HepG2 (cell line): ENCODE data around the gene DLL4. TPM values are rescaled to one million over a fixed set of nuclear protein-coding genes. Genes with fewer than 3 reads are reported as not detected.

ENCODE experiments used
- ADNP ChIP-seq: sonication (generic); formaldehyde crosslinking; IDR thresholded peaks from 2 replicates; pipeline ENCODE4 v1.4.0; 2020; ENCODE audit warnings: missing genetic modification reagents
- ATM ChIP-seq: fragments of 450-650 bp; IDR thresholded peaks from 2 replicates; pipeline ENCODE4 v1.7.1; 2017; ENCODE audit warnings: mild to moderate bottlenecking, borderline replicate concordance
- BATF2 ChIP-seq: sonication (generic); formaldehyde crosslinking; IDR thresholded peaks from 2 replicates; pipeline ENCODE4 v1.8.0; 2022; ENCODE audit warnings: mild to moderate bottlenecking, missing genetic modification reagents, moderate library complexity
- CCDC6 ChIP-seq: sonication (generic); formaldehyde crosslinking; IDR thresholded peaks from 2 replicates; pipeline ENCODE4 v1.8.1; 2022; ENCODE audit warnings: mild to moderate bottlenecking, missing genetic modification reagents, moderate library complexity
- IKZF4 ChIP-seq: sonication (generic); formaldehyde crosslinking; IDR thresholded peaks from 2 replicates; pipeline ENCODE4 v1.5.1; 2020; ENCODE audit warnings: borderline replicate concordance, mild to moderate bottlenecking, low read depth, missing genetic modification reagents; ENCODE audit errors: not compliant biosample characterization
- KLF13 ChIP-seq: sonication (generic); formaldehyde crosslinking; IDR thresholded peaks from 2 replicates; pipeline ENCODE4 v1.4.0; 2020; ENCODE audit warnings: mild to moderate bottlenecking, missing genetic modification reagents
- KMT2A ChIP-seq: sonication (generic); formaldehyde crosslinking; IDR thresholded peaks from 2 replicates; pipeline ENCODE4 v1.4.0; 2020; ENCODE audit warnings: missing genetic modification reagents
- MAF1 ChIP-seq: sonication (generic); formaldehyde crosslinking; IDR thresholded peaks from 2 replicates; pipeline ENCODE4 v1.5.0; 2020; ENCODE audit warnings: missing genetic modification reagents, borderline replicate concordance
- MED1 ChIP-seq: sonication (generic); formaldehyde crosslinking; IDR thresholded peaks from 2 replicates; pipeline ENCODE4 v1.4.0; 2020; ENCODE audit warnings: missing genetic modification reagents
- MXD4 ChIP-seq: IDR thresholded peaks from 2 replicates; pipeline ENCODE4 v1.6.1; 2016; ENCODE audit warnings: mild to moderate bottlenecking, missing biosample characterization, missing genetic modification reagents
- NKX3-1 ChIP-seq: sonication (generic); formaldehyde crosslinking; IDR thresholded peaks from 2 replicates; pipeline ENCODE4 v1.5.0; 2020; ENCODE audit warnings: missing genetic modification reagents
- RBM39 ChIP-seq: fragments of 200-400 bp; formaldehyde crosslinking; IDR thresholded peaks from one replicate; pipeline ENCODE4 v1.6.1; 2018; ENCODE audit warnings: antibody characterized with exemption, mild to moderate bottlenecking, low read depth, low read length; ENCODE audit not compliant: poor library complexity, severe bottlenecking
- REXO4 ChIP-seq: sonication (generic); formaldehyde crosslinking; IDR thresholded peaks from 2 replicates; pipeline ENCODE4 v1.8.0; 2022; ENCODE audit warnings: missing genetic modification reagents, mild to moderate bottlenecking, borderline replicate concordance
- SATB2 ChIP-seq: sonication (generic); formaldehyde crosslinking; IDR thresholded peaks from 2 replicates; pipeline ENCODE4 v1.5.0; 2020; ENCODE audit warnings: missing genetic modification reagents
- TBX2 ChIP-seq: sonication (generic); formaldehyde crosslinking; IDR thresholded peaks from 2 replicates; pipeline ENCODE4 v1.5.0; 2020; ENCODE audit warnings: missing genetic modification reagents, mild to moderate bottlenecking, borderline replicate concordance
- XBP1 ChIP-seq: sonication (generic); formaldehyde crosslinking; IDR thresholded peaks from 2 replicates; pipeline ENCODE4 v1.5.0; 2020; ENCODE audit warnings: missing genetic modification reagents
- ZBTB7B ChIP-seq: sonication (generic); formaldehyde crosslinking; IDR thresholded peaks from 2 replicates; pipeline ENCODE4 v1.4.0; 2020; ENCODE audit warnings: missing genetic modification reagents
- ZMYM2 ChIP-seq: sonication (generic); formaldehyde crosslinking; IDR thresholded peaks from 2 replicates; pipeline ENCODE4 v1.8.0; 2022; ENCODE audit warnings: mild to moderate bottlenecking, missing genetic modification reagents
- ZNF143 ChIP-seq: sonication (generic); formaldehyde crosslinking; IDR thresholded peaks from 2 replicates; pipeline ENCODE4 v1.4.0; 2020; ENCODE audit warnings: missing genetic modification reagents
- ZNF230 ChIP-seq: sonication (generic); formaldehyde crosslinking; IDR thresholded peaks from 2 replicates; pipeline ENCODE4 v1.4.0; 2020; ENCODE audit warnings: mild to moderate bottlenecking, missing genetic modification reagents
- ZNF292 ChIP-seq: sonication (generic); formaldehyde crosslinking; IDR thresholded peaks from 2 replicates; pipeline ENCODE4 v1.8.1; 2022; ENCODE audit warnings: mild to moderate bottlenecking, low read depth, missing genetic modification reagents, borderline replicate concordance
- ZNF337 ChIP-seq: sonication (generic); formaldehyde crosslinking; IDR thresholded peaks from 2 replicates; pipeline ENCODE4 v1.5.1; 2020; ENCODE audit warnings: missing genetic modification reagents, low read depth, mild to moderate bottlenecking, borderline replicate concordance
- ZNF414 ChIP-seq: sonication (generic); formaldehyde crosslinking; IDR thresholded peaks from 2 replicates; pipeline ENCODE4 v1.5.0; 2020; ENCODE audit warnings: missing genetic modification reagents
- ZNF557 ChIP-seq: sonication (generic); formaldehyde crosslinking; IDR thresholded peaks from 2 replicates; pipeline ENCODE4 v1.4.0; 2020; ENCODE audit warnings: missing genetic modification reagents
- ZNF607 ChIP-seq: sonication (generic); formaldehyde crosslinking; IDR thresholded peaks from 2 replicates; pipeline ENCODE4 v1.5.1; 2020; ENCODE audit warnings: missing genetic modification reagents, mild to moderate bottlenecking, borderline replicate concordance
- ZNF773 ChIP-seq: sonication (generic); formaldehyde crosslinking; IDR thresholded peaks from 2 replicates; pipeline ENCODE4 v1.4.0; 2020; ENCODE audit warnings: missing genetic modification reagents, borderline replicate concordance
- ZNF816 ChIP-seq: sonication (generic); formaldehyde crosslinking; IDR thresholded peaks from 2 replicates; pipeline ENCODE4 v1.8.0; 2022; ENCODE audit warnings: missing genetic modification reagents, mild to moderate bottlenecking, borderline replicate concordance
- ZSCAN9 ChIP-seq: IDR thresholded peaks from 2 replicates; pipeline ENCODE4 v1.6.1; 2016; ENCODE audit warnings: borderline replicate concordance
- ZUFSP ChIP-seq: sonication (generic); formaldehyde crosslinking; IDR thresholded peaks from 2 replicates; pipeline ENCODE4 v1.9.0; 2021; ENCODE audit warnings: missing genetic modification reagents, mild to moderate bottlenecking, borderline replicate concordance
- polyA plus RNA-seq, 8 experiments: library from polyadenylated mRNA; depleted of rRNA in 3 of 8; stranded (reverse) in 7 of 8; unstranded in 1 of 8; fragments of >200 nt; fragmentation: Illumina TruSeq in 4 of 8; extraction: Trizol in 4 of 8; gene quantifications; 2 replicates each; pipeline versions ENCODE4 v1.2.1 to v1.2.3, GENCODE V29; 2011 to 2016; ENCODE audit warnings: low read depth in 4 of 8, missing spikeins in 1 of 8, mixed read lengths in 1 of 8; ENCODE audit not compliant: insufficient read depth in 1 of 8
- total RNA-seq, 5 experiments: library from RNA; depleted of rRNA; stranded (reverse); fragments of >200 nt; fragmentation: Illumina TruSeq; extraction: Trizol; gene quantifications; 2 replicates each; pipeline ENCODE4 v1.2.3, GENCODE V29; 2016; ENCODE audit warnings: low read depth in 1 of 5

DLL4 gene
- total and polyA plus RNA-seq, 2 of the 13 experiments (the other 11 are each of a cell fraction or from before 2014, with no cell fraction given), result 0.20 to 0.25 TPM

GRCh38 chr15:40893733-40894680 lies 35.1 kb upstream of the DLL4 start, which contains the start of gene VPS18 (continued):
- TF ChIP-seq KLF13 (CRISPR knock-in tag) (no peak), ADNP (CRISPR knock-in tag) (no peak), ZBTB7B (CRISPR knock-in tag) (no peak), TBX2 (CRISPR knock-in tag) (peak; percentile 71; the same call in 1 of the 2 replicates), NKX3-1 (CRISPR knock-in tag) (no peak), ZMYM2 (CRISPR knock-in tag) (0 out of 2 replicates have a peak, but pooled peaks have one; percentile 19), ZNF557 (CRISPR knock-in tag) (no peak), ZNF230 (CRISPR knock-in tag) (no peak), ZNF414 (0 out of 2 replicates have a peak, but pooled peaks have one; percentile 47), ZUFSP (no peak), ZNF292 (CRISPR knock-in tag) (no peak), CCDC6 (no peak), IKZF4 (CRISPR knock-in tag) (no peak), SATB2 (CRISPR knock-in tag) (no peak), ZNF143 (no peak), KMT2A (CRISPR knock-in tag) (no peak; the same call in 1 of the 2 replicates), MED1 (peak; percentile 61; the same call in 1 of the 2 replicates), ZNF337 (CRISPR knock-in tag) (0 out of 2 replicates have a peak, but pooled peaks have one; percentile 21), MXD4 (CRISPR knock-in tag) (peak; percentile 80), ZNF607 (CRISPR knock-in tag) (no peak), REXO4 (CRISPR knock-in tag) (no peak), ZNF773 (no peak), MAF1 (CRISPR knock-in tag) (no peak), ZSCAN9 (no peak), ZNF816 (CRISPR knock-in tag) (no peak), XBP1 (CRISPR knock-in tag) (no peak), ATM (no peak), BATF2 (CRISPR knock-in tag) (no peak), RBM39 (peak; percentile 53)
